Upper lobe of right lung (tissue), 1 donor: ENCODE measurements around the gene ULK1. TPM values are rescaled to one million over a fixed set of nuclear protein-coding genes. Genes with fewer than 3 reads are reported as not detected.

Experiments
- ATAC-seq: fragments of 200-7000 bp; cut with Tn5 transposase; one replicate; pipeline ENCODE4 v1.9.1; 2020; ENCODE audit warnings: mild to moderate bottlenecking, moderate library complexity
- DNase-seq: peaks from one replicate; pipeline ENCODE4 v3.0.0-alpha.2; 2020
- H3K27ac ChIP-seq: fragments of 200-600 bp; one replicate; pipeline ENCODE4 v1.8.0; 2022
- H3K27me3 ChIP-seq: fragments of 200-600 bp; one replicate; pipeline ENCODE4 v1.8.0; 2022; ENCODE audit warnings: mild to moderate bottlenecking
- H3K36me3 ChIP-seq: fragments of 200-600 bp; one replicate; pipeline ENCODE4 v1.8.0; 2022
- H3K4me1 ChIP-seq: fragments of 200-600 bp; one replicate; pipeline ENCODE4 v1.8.0; 2022
- H3K4me3 ChIP-seq: fragments of 200-600 bp; one replicate; pipeline ENCODE4 v1.8.0; 2022; ENCODE audit warnings: mild to moderate bottlenecking
- H3K9me3 ChIP-seq: fragments of 200-600 bp; one replicate; pipeline ENCODE4 v1.8.0; 2022
- CTCF ChIP-seq: fragments of 200-600 bp; IDR thresholded peaks from one replicate; pipeline ENCODE4 v1.8.0; 2022; ENCODE audit warnings: antibody characterized with exemption
- intact Hi-C: fragments of 100-400 bp; cut with DNase I; formaldehyde crosslinking; loops from one replicate; pipeline ENCODE4 v1.11.0; 2022
- total RNA-seq: library from RNA; stranded (reverse); fragmentation: NEBNext Ultra II Directional; extraction: Animal tissue kit (Norgen Biotek cat#: 25700); gene quantifications from one replicate; pipeline ENCODE4 v1.2.1, GENCODE V29; 2021
- donor health status: DM: no; HTN: yes; CAD: no; lungs with severe emphysema.

ULK1 gene
- total RNA-seq, 1 donor from 2014 or later, result 32.4 TPM

GRCh38 chr12:131962069-131962468 is 67.6 kb downstream of the ULK1 start:
- Histone ChIP-seq H3K27ac (no peak overlapping the region), H3K9me3 (no peaks in the 10 kb centered on the region), H3K36me3 (peaks cover 14% of the 10 kb centered on the region), H3K4me3 (no peak overlapping the region), H3K27me3 (no peaks in the 10 kb centered on the region), H3K4me1 (peaks cover 21% of the 10 kb centered on the region)
- ATAC-seq, result no peak
- no peak for TF ChIP-seq CTCF
- intact Hi-C loops, result no loop called here
- DNase-seq, result no peak

DNA sequence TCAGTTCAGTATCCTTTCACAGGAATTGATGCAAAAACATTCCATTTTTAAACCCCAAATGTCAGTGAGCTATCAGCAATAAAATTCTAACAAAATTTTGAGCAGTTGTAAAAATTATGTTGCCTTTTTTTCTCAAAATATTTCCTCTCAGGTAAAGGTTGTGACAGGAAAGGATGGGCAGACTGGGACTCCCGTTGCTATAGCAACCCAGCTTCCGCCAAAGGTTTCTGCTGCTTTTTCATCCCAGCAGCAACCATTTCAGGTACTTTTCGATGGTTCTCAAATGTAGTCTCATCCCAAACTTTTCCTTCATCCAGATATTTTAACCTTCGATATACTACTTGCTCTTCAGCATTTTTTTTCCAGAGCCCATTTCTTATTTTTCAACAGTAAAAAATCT is 69.0 kb downstream of the ULK1 start:
- H3K27me3 ChIP-seq, result no peaks in the 10 kb centered on the region
- peaks cover 14% of the 10 kb centered on the region for H3K36me3 ChIP-seq
- no peaks in the 10 kb centered on the region for H3K9me3 ChIP-seq
- H3K4me3 ChIP-seq, result no peak overlapping the region
- ATAC-seq (no peak), DNase-seq (no peak)
- H3K4me1 ChIP-seq, result peaks cover 10% of the 10 kb centered on the region
- intact Hi-C loops, result no loop called here
- TF ChIP-seq CTCF, result no peak
- H3K27ac ChIP-seq, result no peak overlapping the region

GRCh38 chr12:131965073-131965472 is 70.7 kb downstream of the ULK1 start:
- TF ChIP-seq CTCF, result no peak
- no peak for DNase-seq
- ATAC-seq, result no peak
- Histone ChIP-seq H3K27ac (no peak overlapping the region), H3K4me3 (no peak overlapping the region), H3K36me3 (peaks cover 14% of the 10 kb centered on the region), H3K9me3 (no peaks in the 10 kb centered on the region), H3K27me3 (no peaks in the 10 kb centered on the region), H3K4me1 (peaks cover 5% of the 10 kb centered on the region)
- intact Hi-C loops, result no loop called here

DNA sequence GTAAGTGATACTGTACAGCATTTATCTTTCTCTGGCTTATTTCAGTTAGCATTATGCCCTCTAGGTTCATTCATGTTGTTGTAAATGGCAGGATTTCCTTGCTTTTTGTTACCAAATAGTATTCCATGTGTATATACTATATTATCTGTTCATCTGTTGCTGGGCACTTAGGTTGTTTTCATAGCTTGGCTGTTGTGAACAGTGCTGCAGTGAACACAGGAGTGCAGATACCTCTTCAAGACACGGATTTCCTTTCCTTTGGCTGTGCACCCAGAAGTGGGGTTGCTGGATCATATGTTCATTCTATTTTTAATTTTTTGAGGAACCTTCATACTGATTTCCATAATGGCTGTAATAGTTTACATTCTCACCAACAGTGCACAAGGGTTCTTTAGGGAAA is 76.8 kb downstream of the ULK1 start:
- peaks cover 11% of the 10 kb centered on the region for H3K4me1 ChIP-seq
- H3K27ac ChIP-seq, result no peak overlapping the region
- TF ChIP-seq CTCF, result no peak
- DNase-seq, result no peak
- H3K9me3 ChIP-seq, result no peaks in the 10 kb centered on the region
- no peak overlapping the region for H3K4me3 ChIP-seq
- peaks cover 10% of the 10 kb centered on the region for H3K36me3 ChIP-seq
- H3K27me3 ChIP-seq, result no peaks in the 10 kb centered on the region
- ATAC-seq, result no peak
- intact Hi-C loops, result no loop called here

Other genes starting within 250 kb of the ULK1 start
- gene SFSWAP, start 183.5 kb upstream of the ULK1 start, total RNA-seq, result 51.2 TPM
- 4.1 TPM for gene MMP17, start 66.2 kb upstream of the ULK1 start, total RNA-seq
- 19.9 TPM for gene PUS1, start 34.7 kb downstream of the ULK1 start, total RNA-seq
- 41.4 TPM for gene EP400, start 55.3 kb downstream of the ULK1 start, total RNA-seq
- gene DDX51, start 249.7 kb downstream of the ULK1 start, total RNA-seq, result 16.2 TPM
- gene NOC4L, start 249.8 kb downstream of the ULK1 start, total RNA-seq, result 16.5 TPM